Endothelial cell of umbilical vein (primary cell): ENCODE measurements around the gene ARHGEF37. TPM values are rescaled to one million over a fixed set of nuclear protein-coding genes. Genes with fewer than 3 reads are reported as not detected.

Experiments
- BruUV-seq: library from RNA; stranded (reverse); fragments of 400-500 nt; replicated peaks from 2 replicates; lab custom pipeline; 2021; lab: Mats Ljungman, UMichigan
- CTCF ChIA-PET: fragments of 300-600, 350-600 bp; sonication (Branson Sonifier 250); formaldehyde crosslinking; loops from one replicate; lab custom pipeline; 2021; ENCODE audit warnings: antibody characterized with exemption, inconsistent platforms; lab: Charles Lee
- POLR2A ChIA-PET: fragments of 300-600, 350-600 bp; sonication (Branson Sonifier 250); formaldehyde crosslinking; loops from one replicate; lab custom pipeline; 2021; ENCODE audit warnings: antibody characterized with exemption, inconsistent platforms; lab: Charles Lee
- DNase-seq: peaks from one replicate; pipeline ENCODE4 v3.0.0-alpha.2; 2011; ENCODE audit warnings: low read depth, low spot score
- FAIRE-seq: peaks from 2 replicates; lab custom pipeline; 2011; peaks lifted over from hg19 to GRCh38; lab: Jason Lieb, UNC
- H2AFZ ChIP-seq: 2 replicates; pipeline ENCODE4 v1.6.0; 2012; ENCODE audit warnings: low read depth, low read length, control low read depth, inconsistent platforms
- H3K27ac ChIP-seq: 2 replicates; pipeline ENCODE4 v1.5.1; 2011; ENCODE audit warnings: low read depth, mild to moderate bottlenecking, control low read depth, low read length, moderate library complexity; ENCODE audit not compliant: insufficient read depth
- H3K27me3 ChIP-seq, 2 experiments: 2 replicates each; pipeline versions ENCODE4 v1.6.0 to v1.6.1; 2011; ENCODE audit warnings: low read length in 2 of 2, mixed read lengths in 1 of 2; ENCODE audit not compliant: control insufficient read depth in 2 of 2, insufficient read depth in 2 of 2
- H3K36me3 ChIP-seq, 2 experiments: 2 replicates in 1 of 2; 3 replicates in 1 of 2; pipeline ENCODE4 v1.5.1; 2011; ENCODE audit warnings: low read length in 2 of 2, mild to moderate bottlenecking in 1 of 2, moderate library complexity in 1 of 2; ENCODE audit not compliant: control insufficient read depth in 2 of 2, insufficient read depth in 2 of 2; ENCODE audit errors: extremely low read depth in 1 of 2
- H3K4me1 ChIP-seq: 3 replicates; pipeline ENCODE4 v1.5.1; 2011; ENCODE audit warnings: mild to moderate bottlenecking, low read length; ENCODE audit not compliant: control insufficient read depth, insufficient read depth; ENCODE audit errors: extremely low read depth
- H3K4me2 ChIP-seq: 2 replicates; pipeline ENCODE4 v1.6.1; 2011; ENCODE audit warnings: low read length, control low read depth, mixed read lengths; ENCODE audit not compliant: insufficient read depth
- H3K4me3 ChIP-seq, 3 experiments: fragments of 200-600 bp in 1 of 3; sonication (generic), shearing (Covaris generic) in 1 of 3; replicated peaks in 1 of 3; 2 replicates each; pipeline ENCODE4 v1.5.1; 2011 to 2016; ENCODE audit warnings: control low read depth in 3 of 3, low read length in 3 of 3, mild to moderate bottlenecking in 2 of 3, inconsistent platforms in 1 of 3, low read depth in 1 of 3, moderate library complexity in 1 of 3; ENCODE audit not compliant: insufficient read depth in 1 of 3
- H3K79me2 ChIP-seq: 2 replicates; pipeline ENCODE4 v1.6.0; 2012; ENCODE audit warnings: low read length, inconsistent platforms; ENCODE audit not compliant: control insufficient read depth, insufficient read depth
- H3K9ac ChIP-seq: replicated peaks from 2 replicates; pipeline ENCODE3; 2011; ENCODE audit warnings: low read length, control low read depth; ENCODE audit not compliant: insufficient read depth; ENCODE audit errors: extremely low read depth
- H3K9me1 ChIP-seq: replicated peaks from 3 replicates; pipeline ENCODE4 v1.6.0; 2011; ENCODE audit warnings: mild to moderate bottlenecking, low read length; ENCODE audit not compliant: control insufficient read depth, insufficient read depth; ENCODE audit errors: extremely low read depth
- H3K9me3 ChIP-seq: replicated peaks from 2 replicates; pipeline ENCODE4 v1.5.1; 2012; ENCODE audit warnings: low read length, inconsistent platforms; ENCODE audit not compliant: control insufficient read depth, insufficient read depth
- H4K20me1 ChIP-seq: replicated peaks from 2 replicates; pipeline ENCODE3; 2011; ENCODE audit warnings: mild to moderate bottlenecking, low read length; ENCODE audit not compliant: control insufficient read depth, insufficient read depth; ENCODE audit errors: extremely low read depth
- CTCF ChIP-seq, 2 donors: IDR thresholded peaks; 1 replicate in 1 of 2; 2 replicates in 1 of 2; pipeline ENCODE4 v1.5.1; 2011; ENCODE audit warnings: low read length in 2 of 2, mild to moderate bottlenecking in 2 of 2, moderate library complexity in 2 of 2, control low read depth in 1 of 2, inconsistent platforms in 1 of 2, low read depth in 1 of 2; ENCODE audit not compliant: insufficient read depth in 1 of 2; ENCODE audit errors: extremely low read depth in 1 of 2
- EZH2 ChIP-seq: IDR thresholded peaks from 2 replicates; pipeline ENCODE4 v1.6.1; 2012; ENCODE audit warnings: borderline replicate concordance, low read depth, mild to moderate bottlenecking, moderate library complexity, low read length, inconsistent platforms; ENCODE audit not compliant: severe bottlenecking
- FOS ChIP-seq: IDR thresholded peaks from 2 replicates; pipeline ENCODE4 v1.6.1; 2011; ENCODE audit warnings: mild to moderate bottlenecking, low read length, moderate library complexity, borderline replicate concordance; ENCODE audit not compliant: insufficient read depth
- GATA2 ChIP-seq: IDR thresholded peaks from 2 replicates; pipeline ENCODE4 v1.7.0; 2011; ENCODE audit warnings: low read depth, mild to moderate bottlenecking, moderate library complexity, mixed read lengths, low read length; ENCODE audit not compliant: insufficient read length, insufficient read depth
- JUN ChIP-seq: IDR thresholded peaks from 2 replicates; pipeline ENCODE4 v1.6.1; 2011; ENCODE audit warnings: borderline replicate concordance, low read depth; ENCODE audit not compliant: insufficient read length, insufficient read depth
- MAX ChIP-seq: IDR thresholded peaks from 2 replicates; pipeline ENCODE4 v1.6.1; 2011; ENCODE audit not compliant: insufficient read depth, insufficient read length
- MYC ChIP-seq: IDR thresholded peaks from one replicate; pipeline ENCODE4 v1.6.1; 2011; ENCODE audit warnings: mild to moderate bottlenecking, low read depth, low read length
- POLR2A ChIP-seq: IDR thresholded peaks from 2 replicates; pipeline ENCODE4 v1.6.1; 2012; ENCODE audit warnings: low read depth, mild to moderate bottlenecking, control low read depth, low read length
- POLR2AphosphoS5 ChIP-seq: IDR thresholded peaks from 2 replicates; pipeline ENCODE4 v1.6.1; 2012; ENCODE audit warnings: low read depth, mild to moderate bottlenecking, control low read depth, low read length, moderate library complexity; ENCODE audit not compliant: insufficient read depth
- dilution Hi-C: fragments of 300-500 bp; cut with MboI; formaldehyde crosslinking; loops from one replicate; pipeline ENCODE4 v1.15.0; 2019; ENCODE audit warnings: low sequenced_read_pairs; ENCODE audit not compliant: extremely low pct_ligation_motif_present
- intact Hi-C: fragments of 100-400 bp; cut with micrococcal nuclease; formaldehyde crosslinking; loops from one replicate; pipeline ENCODE4 v1.10.0; 2022
- polyA plus RNA-seq, 4 experiments: library from polyadenylated mRNA; depleted of rRNA in 3 of 4; stranded (reverse) in 3 of 4; unstranded in 1 of 4; fragments of >200 nt; gene quantifications; 2 replicates each; pipeline versions ENCODE4 v1.2.1 to v1.2.3, GENCODE V29; 2011 to 2012; ENCODE audit warnings: missing spikeins in 1 of 4
- total RNA-seq: library from RNA; stranded (reverse); gene quantifications from 2 replicates; pipeline ENCODE4 v1.2.3, GENCODE V29; 2021

Gene ARHGEF37
- total and polyA plus RNA-seq, 2 donors (not counting 3 experiments of a cell fraction or from before 2014, with no cell fraction given), result 4.9 to 7.0 TPM

DNA sequence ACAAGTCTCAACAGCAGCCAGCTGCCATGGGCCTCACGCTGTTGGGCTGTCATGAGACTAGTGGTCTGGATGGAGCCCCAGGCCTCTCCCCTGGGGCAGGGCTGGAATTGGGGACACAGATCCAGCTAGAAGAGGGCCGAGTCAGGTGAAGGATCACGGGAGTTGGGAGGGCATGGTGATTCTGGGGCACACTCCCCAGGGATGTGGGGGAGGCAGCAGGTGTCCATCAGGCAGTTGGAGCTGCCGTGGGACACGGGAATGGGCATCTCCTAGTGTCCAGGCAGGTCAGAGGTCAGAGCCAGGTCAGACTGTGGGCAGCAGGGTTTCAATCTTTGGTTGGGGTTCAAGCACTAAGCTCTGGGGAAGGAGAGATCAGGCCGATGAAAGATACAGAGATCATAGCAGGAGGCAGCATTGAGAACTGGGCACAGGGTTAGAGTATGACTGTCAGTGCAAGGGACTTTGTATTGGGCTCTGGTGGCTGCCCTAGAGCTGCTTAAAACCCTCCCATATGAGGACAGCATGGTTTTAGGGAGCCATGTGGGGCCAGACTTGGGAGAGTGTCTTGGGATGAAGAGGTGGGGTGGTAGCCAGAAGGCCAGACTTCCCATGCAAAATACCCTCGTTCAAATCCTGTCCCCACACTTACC, 59.2 kb downstream of the ARHGEF37 start:
- Histone ChIP-seq H3K9ac (no peak overlapping the region), H4K20me1 (no peaks in the 10 kb centered on the region), H3K79me2 (no peaks in the 10 kb centered on the region), H3K4me3 (no peak overlapping the region), H3K9me1 (no peaks in the 10 kb centered on the region), H2AFZ (no peak overlapping the region), H3K27ac (no peak overlapping the region), H3K4me1 (no peaks in the 10 kb centered on the region), H3K36me3 (no peaks in the 10 kb centered on the region), H3K4me2 (no peak overlapping the region), H3K9me3 (no peaks in the 10 kb centered on the region), H3K27me3 (peaks cover 2 to 3% of the 10 kb centered on the region in 2 experiments)
- no peak for TF ChIP-seq GATA2
- no peak for TF ChIP-seq JUN
- no peak for TF ChIP-seq EZH2
- TF ChIP-seq POLR2AphosphoS5, result no peak
- TF ChIP-seq FOS, result no peak
- TF ChIP-seq CTCF (IDR thresholded peaks at IDR 0.05; ENCODE audit: extremely low read depth in 1 of 2, insufficient read depth in 1 of 2, low read depth in 1 of 2, low read length in 2 of 2), result no peak
- TF ChIP-seq MYC, result no peak
- TF ChIP-seq MAX, result no peak
- no peak for TF ChIP-seq POLR2A
- BruUV-seq, result no TSS peak
- DNase-seq (no peak), FAIRE-seq (no peak)
- ChIA-PET CTCF (interaction anchor here (0.7 to 2.8 kb wide), 8 partner anchors 16 to 350 kb away, joined by 3 to 24 read pairs (median 6); no protein-coding TSS in a partner anchor), POLR2A (interaction anchor here (0.6 kb wide), 1 partner anchor 336 kb away, joined by 4 read pairs; no protein-coding TSS in a partner anchor)
- dilution Hi-C loops (no loop called here), intact Hi-C loops (no loop called here)
